Neural crest cell (in vitro differentiated cells): ENCODE results near the gene TTI1. TPM values are rescaled to one million over a fixed set of nuclear protein-coding genes. Genes with fewer than 3 reads are reported as not detected.

Experiments
- DNase-seq: peaks from one replicate; pipeline ENCODE4 v3.0.0; 2021; ENCODE audit warnings: low read depth, mixed read lengths, low spot score
- H3K27ac Mint-ChIP-seq: one replicate; pipeline ENCODE4 v1.8.0; 2021; ENCODE audit warnings: mild to moderate bottlenecking, mixed read lengths; ENCODE audit not compliant: unreplicated experiment
- H3K27me3 Mint-ChIP-seq: 2 replicates; pipeline ENCODE4 v1.8.0; 2021; ENCODE audit warnings: low read depth, mild to moderate bottlenecking, mixed read lengths
- H3K36me3 Mint-ChIP-seq: 2 replicates; pipeline ENCODE4 v1.8.0; 2021; ENCODE audit warnings: low read depth, mild to moderate bottlenecking, mixed read lengths
- H3K4me1 Mint-ChIP-seq: 2 replicates; pipeline ENCODE4 v1.8.0; 2021; ENCODE audit warnings: mixed read lengths
- H3K4me3 Mint-ChIP-seq: one replicate; pipeline ENCODE4 v1.8.0; 2021; ENCODE audit warnings: mild to moderate bottlenecking, mixed read lengths
- H3K9me3 Mint-ChIP-seq: 2 replicates; pipeline ENCODE4 v1.8.0; 2021; ENCODE audit warnings: mixed read lengths
- CTCF ChIP-seq: fragments of 200-600 bp; sonication (generic); conservative IDR thresholded peaks from 2 replicates; pipeline ENCODE4 v1.5.0; 2021; ENCODE audit warnings: antibody characterized with exemption, mild to moderate bottlenecking
- total RNA-seq: library from RNA; stranded (reverse); gene quantifications from 2 replicates; pipeline ENCODE4 v1.2.1, GENCODE V29; 2021

Gene TTI1
- total RNA-seq, 1 donor from 2014 or later, result 52.9 TPM

- Mint-ChIP-seq H3K36me3 (no peaks in the 10 kb centered on the region), H3K27me3 (no peaks in the 10 kb centered on the region), H3K27ac (no peak overlapping the region), H3K9me3 (no peaks in the 10 kb centered on the region), H3K4me1 (peaks cover 9% of the 10 kb centered on the region), H3K4me3 (no peak overlapping the region)
- no peak for DNase-seq
- TF ChIP-seq CTCF, result no peak
Observed at GRCh38 chr20:37939701-37940560, 93.3 kb downstream of the TTI1 start.

- DNase-seq, result no peak
- Mint-ChIP-seq H3K27me3 (no peaks in the 10 kb centered on the region), H3K4me1 (peaks cover 9% of the 10 kb centered on the region), H3K27ac (peak overlapping the region; percentile 35), H3K36me3 (no peaks in the 10 kb centered on the region), H3K9me3 (no peaks in the 10 kb centered on the region), H3K4me3 (no peak overlapping the region)
- no peak for TF ChIP-seq CTCF
Observed at GRCh38 chr20:37938954-37939353, 94.3 kb downstream of the TTI1 start.

GRCh38 chr20:37938181-37938750 is 95.0 kb downstream of the TTI1 start:
- no peak for DNase-seq
- no peaks in the 10 kb centered on the region for H3K27me3 Mint-ChIP-seq
- H3K27ac Mint-ChIP-seq, result no peak overlapping the region
- TF ChIP-seq CTCF, result no peak
- H3K9me3 Mint-ChIP-seq, result no peaks in the 10 kb centered on the region
- H3K4me1 Mint-ChIP-seq, result peaks cover 9% of the 10 kb centered on the region
- H3K4me3 Mint-ChIP-seq, result no peak overlapping the region
- H3K36me3 Mint-ChIP-seq, result no peaks in the 10 kb centered on the region

GRCh38 chr20:37937686-37938085 is 95.6 kb downstream of the TTI1 start:
- H3K4me3 Mint-ChIP-seq, result no peak overlapping the region
- no peaks in the 10 kb centered on the region for H3K9me3 Mint-ChIP-seq
- H3K27me3 Mint-ChIP-seq, result no peaks in the 10 kb centered on the region
- TF ChIP-seq CTCF, result no peak
- no peak overlapping the region for H3K27ac Mint-ChIP-seq
- no peak for DNase-seq
- H3K36me3 Mint-ChIP-seq, result no peaks in the 10 kb centered on the region
- H3K4me1 Mint-ChIP-seq, result peaks cover 9% of the 10 kb centered on the region

- no peak for TF ChIP-seq CTCF
- no peak overlapping the region for H3K27ac Mint-ChIP-seq
- no peak for DNase-seq
- no peaks in the 10 kb centered on the region for H3K9me3 Mint-ChIP-seq
- H3K4me3 Mint-ChIP-seq, result no peak overlapping the region
- no peaks in the 10 kb centered on the region for H3K27me3 Mint-ChIP-seq
- H3K36me3 Mint-ChIP-seq, result no peaks in the 10 kb centered on the region
- peaks cover 9% of the 10 kb centered on the region for H3K4me1 Mint-ChIP-seq
Observed at GRCh38 chr20:37936451-37936850, 96.8 kb downstream of the TTI1 start.
